HepG2 (cell line): ENCODE results near the gene NTN5. TPM values are rescaled to one million over a fixed set of nuclear protein-coding genes. Genes with fewer than 3 reads are reported as not detected.

Experiments used
- ARHGAP35 ChIP-seq: sonication (generic); formaldehyde crosslinking; IDR thresholded peaks from 2 replicates; pipeline ENCODE4 v1.9.0; 2022; ENCODE audit warnings: mild to moderate bottlenecking, inconsistent platforms, moderate library complexity, missing genetic modification reagents, borderline replicate concordance
- ETV6 ChIP-seq: sonication (generic); formaldehyde crosslinking; conservative IDR thresholded peaks from 2 replicates; pipeline ENCODE4 v1.4.0; 2020; ENCODE audit warnings: missing genetic modification reagents
- FOXA3 ChIP-seq: IDR thresholded peaks from 2 replicates; pipeline ENCODE4 v1.6.1; 2016; ENCODE audit warnings: missing genetic modification reagents, missing compliant biosample characterization
- HDAC1 ChIP-seq: sonication (generic); formaldehyde crosslinking; IDR thresholded peaks from 2 replicates; pipeline ENCODE4 v1.5.1; 2020; ENCODE audit warnings: mild to moderate bottlenecking, missing genetic modification reagents
- HNF4A ChIP-seq: sonication (generic); formaldehyde crosslinking; IDR thresholded peaks from 2 replicates; pipeline ENCODE4 v1.4.0; 2020; ENCODE audit warnings: missing genetic modification reagents
- IKZF1 ChIP-seq: fragments of 450-650 bp; IDR thresholded peaks from 2 replicates; pipeline ENCODE4 v1.7.1; 2016
- JARID2 ChIP-seq: sonication (generic); formaldehyde crosslinking; IDR thresholded peaks from 2 replicates; pipeline ENCODE4 v1.8.1; 2023; ENCODE audit warnings: missing genetic modification reagents, inconsistent platforms; ENCODE audit not compliant: insufficient replicate concordance
- LCORL ChIP-seq, 2 experiments: fragments of 450-650 bp in 1 of 2; sonication (generic) in 1 of 2; formaldehyde crosslinking in 1 of 2; IDR thresholded peaks; 2 replicates each; pipeline versions ENCODE4 v1.5.0 to v1.6.1; 2017 to 2020; ENCODE audit warnings: antibody characterized with exemption in 1 of 2, missing genetic modification reagents in 1 of 2
- MTF1 ChIP-seq: sonication (generic); formaldehyde crosslinking; IDR thresholded peaks from 2 replicates; pipeline ENCODE4 v1.5.0; 2020; ENCODE audit warnings: missing genetic modification reagents
- NCOA2 ChIP-seq: sonication (generic); formaldehyde crosslinking; IDR thresholded peaks from 2 replicates; pipeline ENCODE4 v1.8.0; 2022; ENCODE audit warnings: inconsistent platforms
- NFRKB ChIP-seq: fragments of 450-650 bp; IDR thresholded peaks from 2 replicates; pipeline ENCODE4 v1.6.1; 2017
- NFYB ChIP-seq: sonication (generic); formaldehyde crosslinking; IDR thresholded peaks from 2 replicates; pipeline ENCODE4 v1.4.0; 2020; ENCODE audit warnings: missing genetic modification reagents
- PRPF4 ChIP-seq: fragments of 200-400 bp; formaldehyde crosslinking; IDR thresholded peaks from 2 replicates; pipeline ENCODE4 v1.6.1; 2016; ENCODE audit warnings: low read length, low read depth; ENCODE audit not compliant: poor library complexity, severe bottlenecking
- SP5 ChIP-seq: IDR thresholded peaks from 2 replicates; pipeline ENCODE4 v1.6.1; 2016; ENCODE audit warnings: low read depth, borderline replicate concordance
- ZBTB40 ChIP-seq, 2 experiments: fragments of 450-650 bp in 1 of 2; sonication (generic) in 1 of 2; formaldehyde crosslinking in 1 of 2; IDR thresholded peaks; 2 replicates each; pipeline versions ENCODE4 v1.6.1 to v1.8.0; 2016 to 2022; ENCODE audit warnings: antibody characterized with exemption in 1 of 2, mild to moderate bottlenecking in 1 of 2, missing genetic modification reagents in 1 of 2
- ZKSCAN5 ChIP-seq: sonication (generic); formaldehyde crosslinking; IDR thresholded peaks from 2 replicates; pipeline ENCODE4 v1.5.1; 2020; ENCODE audit warnings: mild to moderate bottlenecking, missing genetic modification reagents
- ZNF207 ChIP-seq: fragments of 450-650 bp; IDR thresholded peaks from 2 replicates; pipeline ENCODE4 v1.6.1; 2016; ENCODE audit warnings: antibody characterized with exemption, borderline replicate concordance
- ZNF232 ChIP-seq: sonication (generic); formaldehyde crosslinking; IDR thresholded peaks from 2 replicates; pipeline ENCODE4 v1.4.0; 2020; ENCODE audit warnings: missing genetic modification reagents, borderline replicate concordance
- ZNF317 ChIP-seq: sonication (generic); formaldehyde crosslinking; IDR thresholded peaks from 2 replicates; pipeline ENCODE4 v1.5.0; 2020; ENCODE audit warnings: mild to moderate bottlenecking, missing genetic modification reagents
- ZNF768 ChIP-seq: sonication (generic); formaldehyde crosslinking; IDR thresholded peaks from 2 replicates; pipeline ENCODE4 v1.4.0; 2020; ENCODE audit warnings: missing genetic modification reagents
- ZNF879 ChIP-seq: sonication (generic); formaldehyde crosslinking; IDR thresholded peaks from 2 replicates; pipeline ENCODE4 v1.8.1; 2023; ENCODE audit warnings: missing genetic modification reagents
- ZZZ3 ChIP-seq: sonication (generic); formaldehyde crosslinking; IDR thresholded peaks from 2 replicates; pipeline ENCODE4 v1.4.0; 2020; ENCODE audit warnings: missing genetic modification reagents, mild to moderate bottlenecking, borderline replicate concordance
- polyA plus RNA-seq, 8 experiments: library from polyadenylated mRNA; depleted of rRNA in 3 of 8; stranded (reverse) in 7 of 8; unstranded in 1 of 8; fragments of >200 nt; fragmentation: Illumina TruSeq in 4 of 8; extraction: Trizol in 4 of 8; gene quantifications; 2 replicates each; pipeline versions ENCODE4 v1.2.1 to v1.2.3, GENCODE V29; 2011 to 2016; ENCODE audit warnings: low read depth in 4 of 8, missing spikeins in 1 of 8, mixed read lengths in 1 of 8; ENCODE audit not compliant: insufficient read depth in 1 of 8
- total RNA-seq, 5 experiments: library from RNA; depleted of rRNA; stranded (reverse); fragments of >200 nt; fragmentation: Illumina TruSeq; extraction: Trizol; gene quantifications; 2 replicates each; pipeline ENCODE4 v1.2.3, GENCODE V29; 2016; ENCODE audit warnings: low read depth in 1 of 5

The NTN5 gene
- total and polyA plus RNA-seq, 2 of the 13 experiments (the other 11 are each of a cell fraction or from before 2014, with no cell fraction given): 0.05 TPM; not detected in 1

- no peak for TF ChIP-seq NCOA2
- no peak for TF ChIP-seq NFRKB
- no peak for TF ChIP-seq ETV6
- TF ChIP-seq FOXA3 (CRISPR knock-in tag): peak; percentile 38; the same call in 1 of the 2 replicates
- no peak for TF ChIP-seq ZNF879 (CRISPR knock-in tag)
- TF ChIP-seq NFYB: no peak
- TF ChIP-seq MTF1: no peak
- TF ChIP-seq ZNF768 (CRISPR knock-in tag): no peak
- TF ChIP-seq ZZZ3 (CRISPR knock-in tag): no peak
- TF ChIP-seq ARHGAP35: no peak
- TF ChIP-seq LCORL (IDR thresholded peaks at IDR 0.05): no peak
- TF ChIP-seq LCORL (CRISPR knock-in tag; IDR thresholded peaks at IDR 0.05): peak; percentile 4; the same call in 1 of the 2 replicates
- no peak for TF ChIP-seq ZNF207
- TF ChIP-seq IKZF1: no peak
- no peak for TF ChIP-seq ZNF232 (CRISPR knock-in tag)
- TF ChIP-seq HNF4A: no peak
- no peak for TF ChIP-seq ZNF317
- TF ChIP-seq SP5 (CRISPR knock-in tag): no peak
- TF ChIP-seq JARID2 (CRISPR knock-in tag): no peak
- TF ChIP-seq ZBTB40 (IDR thresholded peaks at IDR 0.05): no peak
- TF ChIP-seq ZBTB40 (CRISPR knock-in tag; IDR thresholded peaks at IDR 0.05): no peak
- TF ChIP-seq PRPF4: no peak
- TF ChIP-seq HDAC1 (CRISPR knock-in tag): no peak
- no peak for TF ChIP-seq ZKSCAN5
These were observed 13.3 kb upstream of the NTN5 start (continued) for GRCh38 chr19:48686088-48686487.
